Left ventricle myocardium inferior (tissue), 1 donor: ENCODE measurements around the gene GTSE1. TPM values are rescaled to one million over a fixed set of nuclear protein-coding genes. Genes with fewer than 3 reads are reported as not detected.
"Not testable (repeated sequence)": the region's sequence is repeated elsewhere in the genome, so short reads cannot be mapped to it uniquely, and the experiment has no call there.

Experiments
- DNase-seq: peaks from one replicate; pipeline ENCODE4 v3.0.0-alpha.2; 2020
- H3K27ac ChIP-seq: fragments of 200-600 bp; replicated peaks from 2 replicates; pipeline ENCODE4 v1.8.0; 2021
- H3K27me3 ChIP-seq: fragments of 200-600 bp; 2 replicates; pipeline ENCODE4 v1.8.0; 2021; ENCODE audit warnings: low read depth
- H3K36me3 ChIP-seq: fragments of 200-600 bp; 2 replicates; pipeline ENCODE4 v1.8.0; 2021
- H3K4me1 ChIP-seq: fragments of 200-600 bp; 2 replicates; pipeline ENCODE4 v1.8.0; 2021
- H3K4me3 ChIP-seq: fragments of 200-600 bp; 2 replicates; pipeline ENCODE4 v1.8.0; 2021; ENCODE audit warnings: mild to moderate bottlenecking, moderate library complexity
- H3K9me3 ChIP-seq: fragments of 200-600 bp; replicated peaks from 2 replicates; pipeline ENCODE4 v1.8.0; 2021
- CTCF ChIP-seq: fragments of 200-600 bp; IDR thresholded peaks from 2 replicates; pipeline ENCODE4 v1.8.0; 2021; ENCODE audit warnings: antibody characterized with exemption, mild to moderate bottlenecking, borderline replicate concordance
- intact Hi-C: fragments of 100-400 bp; cut with micrococcal nuclease; formaldehyde crosslinking; loops from one replicate; pipeline ENCODE4 v1.11.0; 2022
- total RNA-seq: library from RNA; stranded (reverse); fragmentation: NEBNext Ultra II Directional; extraction: Animal tissue kit (Norgen Biotek cat#: 25700); gene quantifications from one replicate; pipeline ENCODE4 v1.2.1, GENCODE V29; 2021
- donor health status: DM: no; HTN: yes; CAD: no; lungs with severe emphysema.

GTSE1 gene
- total RNA-seq, 1 donor from 2014 or later = 0.25 TPM

GRCh38 chr22:46262449-46263215 lies 34.0 kb upstream of the GTSE1 start:
- no peak overlapping the region for H3K27ac ChIP-seq

GRCh38 chr22:46263216-46263590 lies 33.5 kb upstream of the GTSE1 start, which contains the start of gene PKDREJ:
Gene PKDREJ (minus strand): TSS chr22:46263343. CDS start chr22:46263322, 21 bp downstream.
- intact Hi-C loops = no loop called here
- H3K4me1 ChIP-seq = peaks cover 23% of the 10 kb centered on the region
- no peak for DNase-seq

More at GRCh38 chr22:46262449-46263215, 34.0 kb upstream of the GTSE1 start:
- peak; percentile 72 for DNase-seq
- Histone ChIP-seq H3K4me3 (peak overlapping the region; percentile 51), H3K36me3 (no peaks in the 10 kb centered on the region), H3K9me3 (no peaks in the 10 kb centered on the region), H3K27me3 (no peaks in the 10 kb centered on the region), H3K4me1 (peaks cover 19% of the 10 kb centered on the region)
- intact Hi-C loops = no loop called here
- TF ChIP-seq CTCF = peak; percentile 46

GRCh38 chr22:46264520-46264919 lies 32.1 kb upstream of the GTSE1 start:
- H3K4me3 ChIP-seq, H3K9me3 ChIP-seq, DNase-seq, intact Hi-C loops, H3K27me3 ChIP-seq, H3K36me3 ChIP-seq, H3K27ac ChIP-seq: not testable (repeated sequence)
- H3K4me1 ChIP-seq = peaks cover 36% of the 10 kb centered on the region

More at GRCh38 chr22:46263216-46263590, 33.5 kb upstream of the GTSE1 start, which contains the start of gene PKDREJ:
- Histone ChIP-seq H3K9me3 (no peaks in the 10 kb centered on the region), H3K27me3 (no peaks in the 10 kb centered on the region), H3K36me3 (no peaks in the 10 kb centered on the region), H3K4me3 (peak within 1 kb of the TSS; percentile 51), H3K27ac (no peak within 1 kb of the TSS)
- no peak for TF ChIP-seq CTCF

DNA sequence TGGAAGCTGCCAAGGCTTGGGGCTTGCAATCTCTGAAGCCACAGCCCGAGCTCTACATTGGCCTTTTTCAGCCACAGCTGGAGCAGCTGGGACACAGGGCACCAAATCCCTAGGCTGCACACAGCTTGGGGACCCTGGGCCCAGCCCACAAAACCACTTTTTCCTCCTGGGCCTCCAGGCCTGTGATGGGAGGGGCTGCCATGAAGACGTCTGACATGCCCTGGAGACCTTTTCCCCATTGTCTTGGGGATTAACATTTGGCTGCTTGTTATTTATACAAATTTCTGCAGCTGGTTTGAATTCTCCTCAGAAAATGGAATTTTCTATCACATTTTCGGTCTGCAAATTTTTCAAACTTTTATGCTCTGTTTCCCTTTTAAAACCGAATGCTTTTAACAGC lies 31.0 kb upstream of the GTSE1 start:
- H3K9me3 ChIP-seq, H3K27ac ChIP-seq, H3K4me3 ChIP-seq, intact Hi-C loops, H3K36me3 ChIP-seq, H3K27me3 ChIP-seq, DNase-seq: not testable (repeated sequence)
- peaks cover 44% of the 10 kb centered on the region for H3K4me1 ChIP-seq

DNA sequence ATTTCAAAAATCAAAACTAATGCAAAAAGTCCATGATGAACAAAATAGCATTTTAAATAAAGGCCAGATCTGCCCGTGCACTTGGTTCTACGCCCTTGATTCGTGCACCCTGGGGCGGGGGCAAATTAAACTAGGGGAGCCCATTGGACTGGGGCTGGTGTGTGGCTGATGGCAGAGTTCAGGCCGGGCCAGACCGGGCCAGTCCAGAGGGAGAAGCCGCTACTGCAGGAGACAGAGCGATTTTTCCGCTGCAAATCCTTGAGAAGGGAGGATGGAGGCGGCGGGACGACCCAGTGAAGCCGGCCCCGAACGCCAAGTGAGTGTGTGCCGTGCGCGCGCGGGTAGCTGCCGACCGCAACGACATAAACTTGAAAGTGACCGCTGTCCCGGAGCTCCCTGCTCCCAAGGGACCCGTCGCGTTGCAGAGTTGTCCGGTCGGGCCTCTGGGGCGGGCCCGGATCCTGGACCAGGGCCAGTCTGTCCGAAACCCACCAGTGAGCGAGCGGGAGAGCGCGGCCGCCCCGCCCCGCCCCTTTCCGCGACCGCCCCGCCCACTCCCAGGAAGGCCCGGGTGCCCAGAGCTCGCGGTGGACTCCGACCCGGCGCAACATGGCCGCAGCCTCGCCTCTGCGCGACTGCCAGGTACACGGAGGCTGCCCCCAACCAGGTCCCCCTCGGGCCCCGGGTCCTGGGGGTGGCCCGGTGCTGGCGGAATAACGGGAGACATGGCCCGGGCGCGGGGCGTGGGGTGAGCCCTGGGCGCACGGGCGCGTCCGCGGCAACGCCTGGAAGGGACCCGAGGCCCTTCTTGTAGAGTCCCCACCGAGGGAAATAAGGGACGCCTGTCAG lies 29.0 kb upstream of the GTSE1 start, which contains the start of gene TTC38:
TSS of gene TTC38 (plus strand) at position 578 of the 849 bp plus-strand sequence. CDS start at position 610, 32 bp downstream.
- peaks cover 44% of the 10 kb centered on the region for H3K4me1 ChIP-seq
- DNase-seq = peak; percentile 96
- peak within 1 kb of the TSS; percentile 95 for H3K27ac ChIP-seq
- TF ChIP-seq CTCF = no peak
- intact Hi-C loops = no loop called here
- no peaks in the 10 kb centered on the region for H3K9me3 ChIP-seq
- peaks cover 15% of the 10 kb centered on the region for H3K36me3 ChIP-seq
- H3K27me3 ChIP-seq = no peaks in the 10 kb centered on the region
- H3K4me3 ChIP-seq = peak within 1 kb of the TSS; percentile 86

GRCh38 chr22:46269564-46269963 lies 27.1 kb upstream of the GTSE1 start:
- Histone ChIP-seq H3K9me3 (no peaks in the 10 kb centered on the region), H3K27me3 (no peaks in the 10 kb centered on the region), H3K4me3 (peak overlapping the region; percentile 86), H3K36me3 (peaks cover 34% of the 10 kb centered on the region), H3K4me1 (peaks cover 39% of the 10 kb centered on the region), H3K27ac (peak overlapping the region; percentile 95)
- intact Hi-C loops = no loop called here
- TF ChIP-seq CTCF = no peak
- DNase-seq = no peak
